Smooth muscle cell (in vitro differentiated cells): ENCODE measurements around the gene CDHR1. TPM values are rescaled to one million over a fixed set of nuclear protein-coding genes. Genes with fewer than 3 reads are reported as not detected.

Experiments
- DNase-seq: peaks from one replicate; lab custom pipeline; 2025; ENCODE audit not compliant: unreplicated experiment; lab: John Stamatoyannopoulos, UW
- H2AFZ ChIP-seq: fragments of 200-600 bp; sonication (generic); 2 replicates; pipeline ENCODE4 v1.6.0; 2016; ENCODE audit warnings: antibody characterized with exemption, low read depth, mild to moderate bottlenecking
- H3F3A ChIP-seq: fragments of 200-600 bp; sonication (generic); 2 replicates; pipeline ENCODE4 v1.6.0; 2017; ENCODE audit warnings: antibody characterized with exemption, low read depth
- H3K27ac ChIP-seq: fragments of 200-600 bp; sonication (generic); 2 replicates; pipeline ENCODE4 v1.5.1; 2016; ENCODE audit warnings: low read depth, mild to moderate bottlenecking
- H3K27me3 ChIP-seq: fragments of 200-600 bp; sonication (generic); 2 replicates; pipeline ENCODE4 v1.6.1; 2016; ENCODE audit warnings: low read depth, mild to moderate bottlenecking
- H3K36me3 ChIP-seq: fragments of 200-600 bp; sonication (generic); 2 replicates; pipeline ENCODE4 v1.5.1; 2016; ENCODE audit warnings: low read depth
- H3K4me1 ChIP-seq: fragments of 200-600 bp; sonication (generic); 2 replicates; pipeline ENCODE4 v1.5.1; 2016; ENCODE audit warnings: low read depth
- H3K4me2 ChIP-seq: fragments of 200-600 bp; sonication (generic); 2 replicates; pipeline ENCODE4 v1.6.0; 2016; ENCODE audit warnings: mild to moderate bottlenecking
- H3K4me3 ChIP-seq: fragments of 200-600 bp; sonication (generic); 2 replicates; pipeline ENCODE4 v1.5.1; 2016; ENCODE audit warnings: mild to moderate bottlenecking
- H3K79me2 ChIP-seq: fragments of 200-600 bp; sonication (generic); 2 replicates; pipeline ENCODE4 v1.6.0; 2016; ENCODE audit warnings: low read depth, mild to moderate bottlenecking
- H3K9ac ChIP-seq: fragments of 200-600 bp; sonication (generic); 2 replicates; pipeline ENCODE4 v1.6.0; 2016; ENCODE audit warnings: low read depth
- H3K9me3 ChIP-seq: fragments of 200-600 bp; sonication (generic); replicated peaks from 2 replicates; pipeline ENCODE4 v1.5.1; 2016; ENCODE audit warnings: low read depth
- H4K20me1 ChIP-seq: fragments of 200-600 bp; sonication (generic); 2 replicates; pipeline ENCODE4 v1.6.0; 2016; ENCODE audit warnings: low read depth
- WGBS: methylation state at CpG from one replicate; pipeline ENCODE4 v1.1.7; 2016; ENCODE audit warnings: low lambda C conversion rate; 5-methylcytosine and 5-hydroxymethylcytosine counted together
- polyA plus RNA-seq: library from polyadenylated mRNA; unstranded; fragments of >200 nt; fragmentation: Nextera tagmentation; extraction: Ambion mirVana; gene quantifications from 2 replicates; pipeline ENCODE4 v1.2.1, GENCODE V29; 2016
- total RNA-seq: library from RNA; depleted of rRNA; stranded (reverse); fragments of >200 nt; gene quantifications from 2 replicates; pipeline ENCODE4 v1.2.3, GENCODE V29; 2014
- TF ChIP-seq, protein P1 (sequence below): fragments of 200-600 bp; sonication (generic); IDR thresholded peaks from 2 replicates; pipeline ENCODE4 v1.5.1; 2017; ENCODE audit warnings: borderline replicate concordance, mild to moderate bottlenecking, antibody characterized with exemption; ENCODE audit not compliant: insufficient read depth, poor library complexity, severe bottlenecking

CDHR1 gene
- total and polyA plus RNA-seq, 2 experiments from 2014 or later = 0.67 to 1.2 TPM

- H3K4me1 ChIP-seq = no peaks in the 10 kb centered on the region
- H3K27me3 ChIP-seq = no peaks in the 10 kb centered on the region
- WGBS = 11% methylated on average over 11 of the region's 11 CpGs
- H3K4me3 ChIP-seq = no peak overlapping the region
- H3F3A ChIP-seq = no peaks in the 10 kb centered on the region
- no peaks in the 10 kb centered on the region for H3K36me3 ChIP-seq
- H3K27ac ChIP-seq = no peak overlapping the region
- TF ChIP-seq, protein P1, sequence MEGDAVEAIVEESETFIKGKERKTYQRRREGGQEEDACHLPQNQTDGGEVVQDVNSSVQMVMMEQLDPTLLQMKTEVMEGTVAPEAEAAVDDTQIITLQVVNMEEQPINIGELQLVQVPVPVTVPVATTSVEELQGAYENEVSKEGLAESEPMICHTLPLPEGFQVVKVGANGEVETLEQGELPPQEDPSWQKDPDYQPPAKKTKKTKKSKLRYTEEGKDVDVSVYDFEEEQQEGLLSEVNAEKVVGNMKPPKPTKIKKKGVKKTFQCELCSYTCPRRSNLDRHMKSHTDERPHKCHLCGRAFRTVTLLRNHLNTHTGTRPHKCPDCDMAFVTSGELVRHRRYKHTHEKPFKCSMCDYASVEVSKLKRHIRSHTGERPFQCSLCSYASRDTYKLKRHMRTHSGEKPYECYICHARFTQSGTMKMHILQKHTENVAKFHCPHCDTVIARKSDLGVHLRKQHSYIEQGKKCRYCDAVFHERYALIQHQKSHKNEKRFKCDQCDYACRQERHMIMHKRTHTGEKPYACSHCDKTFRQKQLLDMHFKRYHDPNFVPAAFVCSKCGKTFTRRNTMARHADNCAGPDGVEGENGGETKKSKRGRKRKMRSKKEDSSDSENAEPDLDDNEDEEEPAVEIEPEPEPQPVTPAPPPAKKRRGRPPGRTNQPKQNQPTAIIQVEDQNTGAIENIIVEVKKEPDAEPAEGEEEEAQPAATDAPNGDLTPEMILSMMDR = peak; percentile 93
- no peak overlapping the region for H3K9ac ChIP-seq
- H2AFZ ChIP-seq = no peak overlapping the region
- H3K9me3 ChIP-seq = no peaks in the 10 kb centered on the region
- H3K4me2 ChIP-seq = peak overlapping the region; percentile 38
- DNase-seq = peak; percentile 6
- no peaks in the 10 kb centered on the region for H4K20me1 ChIP-seq
- H3K79me2 ChIP-seq = no peaks in the 10 kb centered on the region
These were observed 70.3 kb downstream of the CDHR1 start for GRCh38 chr10:84264611-84265141.

DNA sequence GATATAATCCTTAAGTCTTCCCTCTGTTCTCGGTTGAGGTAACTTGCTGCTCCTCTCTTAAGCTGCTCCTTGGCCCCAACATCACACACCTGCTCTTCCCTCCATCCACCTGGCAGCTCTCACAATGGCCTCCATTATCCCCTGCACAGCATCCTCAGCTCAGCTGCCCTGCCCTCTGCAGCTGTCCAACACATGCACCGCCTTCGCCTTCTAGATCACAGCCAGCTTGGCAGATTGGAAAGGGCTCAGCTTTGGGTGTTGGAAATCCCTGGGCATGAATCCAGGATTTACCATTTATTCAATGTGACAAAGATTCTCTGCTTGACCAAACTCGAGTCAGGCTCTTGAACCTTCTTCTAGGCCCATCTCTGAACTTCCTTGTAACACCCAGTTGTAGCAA, 71.1 kb downstream of the CDHR1 start:
- Histone ChIP-seq H3K4me2 (no peak overlapping the region), H3K4me1 (no peaks in the 10 kb centered on the region), H3F3A (no peaks in the 10 kb centered on the region), H4K20me1 (no peaks in the 10 kb centered on the region), H2AFZ (no peak overlapping the region), H3K4me3 (no peak overlapping the region), H3K36me3 (no peaks in the 10 kb centered on the region), H3K27ac (no peak overlapping the region), H3K27me3 (no peaks in the 10 kb centered on the region), H3K9me3 (no peaks in the 10 kb centered on the region), H3K9ac (no peak overlapping the region), H3K79me2 (no peaks in the 10 kb centered on the region)
- 96% methylated on average over 4 of the region's 4 CpGs for WGBS
- TF ChIP-seq, protein P1 = no peak
- DNase-seq = no peak

- H4K20me1 ChIP-seq = no peaks in the 10 kb centered on the region
- no peaks in the 10 kb centered on the region for H3K4me1 ChIP-seq
- TF ChIP-seq, protein P1 = peak; percentile 56
- H3K27me3 ChIP-seq = no peaks in the 10 kb centered on the region
- no peaks in the 10 kb centered on the region for H3F3A ChIP-seq
- no peak for DNase-seq
- no peaks in the 10 kb centered on the region for H3K79me2 ChIP-seq
- no peaks in the 10 kb centered on the region for H3K36me3 ChIP-seq
- H3K9ac ChIP-seq = no peak overlapping the region
- no peak overlapping the region for H3K4me3 ChIP-seq
- H2AFZ ChIP-seq = peak overlapping the region; percentile 11
- WGBS = 46% methylated on average over 7 of the region's 7 CpGs
- H3K27ac ChIP-seq = no peak overlapping the region
- H3K9me3 ChIP-seq = no peaks in the 10 kb centered on the region
- H3K4me2 ChIP-seq = no peak overlapping the region
These were observed 73.3 kb downstream of the CDHR1 start for GRCh38 chr10:84267503-84268126.

DNA sequence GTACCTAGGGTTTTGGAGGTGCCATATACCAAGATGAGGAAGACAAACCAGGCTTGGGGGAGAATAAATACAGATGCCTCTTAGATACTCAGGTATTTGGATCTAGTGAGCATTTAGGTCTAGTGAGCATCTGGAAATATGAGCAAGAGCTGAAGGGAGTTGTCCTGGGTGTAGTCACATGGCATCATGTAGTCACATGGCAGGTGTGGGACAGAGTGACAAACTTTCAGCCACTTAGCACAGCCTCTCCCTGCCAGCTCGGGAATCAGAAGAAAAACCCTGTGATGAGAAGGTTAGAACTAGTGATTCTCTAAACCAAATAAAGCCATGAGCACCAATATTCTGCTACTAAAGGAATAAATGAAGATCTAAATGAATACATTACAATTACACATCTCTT, 74.8 kb downstream of the CDHR1 start:
- TF ChIP-seq, protein P1 = no peak

More for the DNA sequence above, 74.8 kb downstream of the CDHR1 start:
- no peaks in the 10 kb centered on the region for H3K79me2 ChIP-seq
- H3K9me3 ChIP-seq = no peaks in the 10 kb centered on the region
- no peak overlapping the region for H3K4me3 ChIP-seq
- DNase-seq = no peak
- no peaks in the 10 kb centered on the region for H3K4me1 ChIP-seq
- no peak overlapping the region for H3K9ac ChIP-seq
- no peak overlapping the region for H3K4me2 ChIP-seq
- H2AFZ ChIP-seq = no peak overlapping the region
- H3F3A ChIP-seq = no peaks in the 10 kb centered on the region
- 92% methylated on average over 1 of the region's 1 CpG for WGBS
- no peaks in the 10 kb centered on the region for H3K27me3 ChIP-seq
- H3K27ac ChIP-seq = peak overlapping the region; percentile 35
- H4K20me1 ChIP-seq = no peaks in the 10 kb centered on the region
- H3K36me3 ChIP-seq = no peaks in the 10 kb centered on the region
